HG02642 (cell line): ENCODE results near the gene ACKR3.

Experiments used
- ATAC-seq: cut with Tn5 transposase; IDR thresholded peaks from one replicate; pipeline ENCODE4 v1.9.1; 2021; ENCODE audit warnings: mild to moderate bottlenecking; ENCODE audit not compliant: unreplicated experiment, poor library complexity

Gene ACKR3

GRCh38 chr2:236604575-236605344 is 35.1 kb downstream of the ACKR3 start:
- no peak for ATAC-seq

DNA sequence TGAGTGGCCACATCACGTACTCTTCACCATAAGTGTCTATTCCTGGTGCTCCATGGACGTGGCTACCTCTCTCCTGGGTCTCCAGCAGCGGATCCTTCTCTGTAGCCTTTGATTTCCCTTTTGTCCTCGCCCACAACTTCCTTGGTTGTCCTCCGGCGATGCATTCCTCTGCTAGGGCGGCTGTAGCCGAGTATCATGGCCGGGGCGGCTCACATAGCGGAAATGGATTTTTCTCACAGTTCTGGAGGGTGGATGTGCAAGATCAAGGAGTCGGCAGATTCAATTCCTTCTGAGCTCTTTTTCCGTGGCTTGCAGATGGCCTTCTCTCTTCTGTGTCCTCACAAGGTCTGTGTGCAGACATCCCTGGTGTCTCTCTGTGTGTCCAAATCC is 35.7 kb downstream of the ACKR3 start:
- ATAC-seq = no peak

GRCh38 chr2:236606023-236606422 is 36.4 kb downstream of the ACKR3 start:
- ATAC-seq = no peak

DNA sequence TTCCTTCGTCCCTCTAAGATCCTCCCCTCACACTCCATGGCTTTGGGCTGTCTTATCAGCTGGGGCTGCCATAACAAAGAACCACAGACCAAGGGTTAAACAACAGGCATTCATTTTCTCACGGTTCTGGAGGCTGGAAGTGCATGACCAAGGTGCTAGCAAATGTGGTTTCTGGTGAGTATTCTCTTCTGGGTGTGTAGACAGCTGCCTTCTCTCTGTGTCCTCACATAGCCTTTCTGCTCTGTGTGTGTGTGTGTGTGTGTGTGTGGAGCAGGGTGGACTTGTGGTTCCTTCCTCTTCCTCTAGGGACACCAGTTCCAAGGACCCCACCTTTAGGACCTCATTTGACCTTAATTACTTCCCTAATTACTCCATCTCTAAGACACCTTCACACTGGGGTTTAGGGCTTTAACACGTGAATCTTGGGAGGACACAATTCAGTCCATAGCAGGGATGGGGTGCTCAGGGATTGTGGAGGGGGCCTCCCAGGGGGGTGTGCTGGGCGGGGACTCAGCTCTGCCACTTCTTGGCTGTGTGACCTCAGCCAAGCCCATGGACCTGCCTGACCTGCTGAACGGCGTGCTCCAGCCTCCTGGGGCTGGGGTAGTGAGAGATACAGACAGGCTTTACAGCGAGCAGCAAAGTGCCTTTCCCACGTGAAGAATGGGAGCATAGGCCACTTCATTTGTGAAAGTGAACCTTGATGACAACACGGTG is 38.0 kb downstream of the ACKR3 start:
- ATAC-seq = no peak

GRCh38 chr2:236608188-236608525 is 38.5 kb downstream of the ACKR3 start:
- ATAC-seq = no peak

- ATAC-seq = no peak
Measured at GRCh38 chr2:236608710-236609109, 39.1 kb downstream of the ACKR3 start.

GRCh38 chr2:236610991-236611821 is 41.6 kb downstream of the ACKR3 start:
- no peak for ATAC-seq

DNA sequence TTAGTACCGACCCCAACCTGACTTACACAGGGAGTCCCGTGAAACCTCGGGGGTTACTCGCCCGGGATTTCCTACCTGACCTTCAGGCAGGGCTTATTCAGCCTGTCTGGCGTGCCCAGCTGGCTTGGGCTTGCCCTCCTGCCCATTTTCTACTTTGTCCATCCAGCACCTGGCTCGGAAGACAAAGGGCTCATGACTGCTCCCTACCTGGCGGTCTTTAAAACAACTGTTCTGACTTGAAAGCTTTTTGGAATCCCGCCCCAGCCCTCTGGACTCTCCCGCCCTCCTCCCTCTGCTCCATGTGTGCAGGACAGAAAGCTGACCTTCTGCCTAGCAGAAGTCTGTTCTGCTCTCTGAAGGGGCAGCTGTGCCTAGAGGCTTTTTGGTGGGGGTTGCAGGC is 43.1 kb downstream of the ACKR3 start:
- no peak for ATAC-seq

DNA sequence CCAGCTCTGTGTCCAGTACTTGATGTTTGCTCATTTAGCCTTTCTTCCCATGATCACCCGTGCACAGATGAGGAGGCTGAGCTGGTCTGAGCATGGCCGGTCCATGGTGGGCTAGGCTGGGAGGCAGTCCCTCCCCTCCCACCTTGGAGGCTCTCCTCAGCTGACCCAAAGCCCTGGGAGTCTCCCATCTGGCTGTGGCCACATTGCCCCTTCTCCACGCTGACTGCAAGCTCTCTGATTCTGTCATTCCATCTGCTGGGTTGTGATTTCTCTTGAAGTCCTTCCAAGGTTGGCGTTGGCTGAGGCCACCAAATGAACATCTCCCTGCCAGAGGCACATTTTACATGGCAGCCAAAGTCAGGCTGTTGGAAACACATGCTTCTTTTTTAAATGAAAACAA is 44.0 kb downstream of the ACKR3 start:
- ATAC-seq = no peak

DNA sequence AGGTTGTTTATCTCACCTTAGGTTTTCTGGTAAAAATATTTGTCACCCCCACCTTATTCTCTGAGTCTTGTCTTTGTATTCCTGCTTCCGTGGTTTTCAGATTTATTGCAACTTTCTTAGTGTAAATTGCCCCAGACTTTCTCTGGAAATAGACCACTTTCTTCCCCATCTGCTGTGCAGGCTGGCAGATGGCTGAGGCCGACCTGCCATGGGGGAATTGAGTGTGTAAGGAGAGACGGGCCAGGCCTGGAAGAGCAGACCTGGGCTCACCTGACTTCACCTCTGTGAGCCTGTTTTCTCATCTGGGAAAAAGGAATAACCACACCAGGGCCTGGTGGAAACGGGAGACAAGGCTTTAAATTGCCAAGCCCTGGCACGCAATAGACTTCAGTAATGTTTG is 44.9 kb downstream of the ACKR3 start:
- no peak for ATAC-seq

- ATAC-seq = no peak
Measured at GRCh38 chr2:236616031-236616430, 46.4 kb downstream of the ACKR3 start.

DNA sequence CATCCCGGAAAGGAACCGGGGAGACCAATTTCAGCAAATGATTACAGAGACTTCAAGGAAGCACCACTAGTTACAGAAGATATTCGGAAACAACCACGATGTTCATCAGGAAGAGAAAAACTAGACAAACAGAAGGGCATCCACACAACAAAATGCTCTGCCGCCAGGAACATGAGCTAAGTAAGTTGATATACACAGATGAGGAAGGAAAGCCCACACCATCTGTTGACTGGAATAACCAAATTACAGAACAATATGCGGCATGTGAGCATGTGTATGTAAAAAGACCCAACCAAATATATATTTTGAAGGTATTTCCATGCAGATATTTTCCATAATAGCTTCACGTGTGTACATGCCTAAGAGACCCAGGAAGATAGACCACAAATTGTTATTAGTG is 47.0 kb downstream of the ACKR3 start:
- no peak for ATAC-seq

- ATAC-seq = no peak
Measured at GRCh38 chr2:236617221-236617737, 47.7 kb downstream of the ACKR3 start.

DNA sequence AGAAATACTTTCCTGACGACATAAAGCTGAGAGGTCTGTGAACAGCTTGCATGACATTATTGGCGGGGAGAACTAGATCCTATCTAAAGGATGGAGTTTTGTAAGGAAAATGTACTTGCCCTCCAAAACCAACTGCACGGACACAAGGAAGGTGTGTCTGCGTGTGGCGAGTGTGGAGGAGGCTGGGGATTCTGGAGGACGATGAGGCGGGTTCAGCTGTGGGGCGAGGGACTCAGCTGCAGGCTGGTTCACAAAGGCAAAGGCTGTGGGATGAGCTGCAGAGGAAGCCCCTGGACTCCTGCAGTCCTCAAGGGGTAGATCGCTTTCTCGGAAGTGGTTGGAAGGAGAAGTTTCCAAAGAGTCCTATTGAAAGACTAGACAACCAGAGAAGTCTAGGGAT is 48.2 kb downstream of the ACKR3 start:
- ATAC-seq = no peak

GRCh38 chr2:236618370-236618769 is 48.7 kb downstream of the ACKR3 start:
- no peak for ATAC-seq

DNA sequence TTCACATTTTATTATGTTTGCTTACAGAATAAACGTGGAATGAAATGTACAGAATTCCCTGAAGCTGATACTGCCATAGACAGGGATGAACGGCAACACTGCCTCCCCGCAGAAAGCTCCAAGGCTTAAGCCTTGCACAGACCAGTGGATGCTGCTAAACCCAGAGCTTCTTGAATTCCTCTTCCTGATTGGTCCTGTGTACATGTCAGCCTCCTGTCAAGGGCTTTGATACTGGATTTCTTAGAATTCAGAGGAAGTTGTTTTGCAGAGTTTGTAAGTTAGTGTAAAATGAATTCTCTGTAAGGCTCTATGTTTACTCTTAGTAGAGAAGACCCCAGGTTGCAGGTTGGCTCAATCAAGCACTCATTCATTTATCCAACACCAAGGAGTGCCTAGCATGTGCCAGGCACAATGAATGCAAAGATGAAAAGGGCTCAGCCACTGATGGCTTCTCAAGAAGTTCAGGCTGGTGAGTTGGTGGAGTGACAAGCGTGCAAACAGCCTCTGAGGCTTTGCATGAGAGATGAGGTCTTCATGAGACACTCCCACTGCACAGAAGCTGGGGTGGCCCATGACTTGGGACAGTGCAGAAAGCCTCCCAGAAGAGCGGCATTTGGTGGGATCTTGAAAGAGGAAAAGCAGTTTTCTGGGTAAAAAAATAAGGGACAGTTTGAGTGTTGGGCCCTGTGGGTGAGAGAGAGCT is 50.4 kb downstream of the ACKR3 start:
- no peak for ATAC-seq

DNA sequence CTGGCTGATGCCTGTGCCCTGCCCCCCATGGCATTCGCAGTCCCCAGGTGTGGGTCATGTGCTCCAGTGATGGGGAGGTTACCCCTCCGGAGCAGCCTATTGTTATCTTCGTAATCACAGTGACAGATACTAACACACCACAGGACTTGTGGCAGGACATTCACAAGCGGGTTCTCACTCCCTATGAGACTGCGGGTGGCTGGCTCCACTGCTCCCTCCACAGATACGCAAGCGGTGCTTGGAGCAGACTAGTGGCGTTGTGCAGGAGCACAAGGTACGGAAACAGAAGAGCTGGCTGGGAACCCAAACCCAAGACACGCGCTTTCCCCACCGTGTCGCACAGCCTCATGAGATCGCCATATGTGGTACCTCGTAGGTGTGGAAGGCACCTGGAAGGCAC is 52.2 kb downstream of the ACKR3 start:
- no peak for ATAC-seq

DNA sequence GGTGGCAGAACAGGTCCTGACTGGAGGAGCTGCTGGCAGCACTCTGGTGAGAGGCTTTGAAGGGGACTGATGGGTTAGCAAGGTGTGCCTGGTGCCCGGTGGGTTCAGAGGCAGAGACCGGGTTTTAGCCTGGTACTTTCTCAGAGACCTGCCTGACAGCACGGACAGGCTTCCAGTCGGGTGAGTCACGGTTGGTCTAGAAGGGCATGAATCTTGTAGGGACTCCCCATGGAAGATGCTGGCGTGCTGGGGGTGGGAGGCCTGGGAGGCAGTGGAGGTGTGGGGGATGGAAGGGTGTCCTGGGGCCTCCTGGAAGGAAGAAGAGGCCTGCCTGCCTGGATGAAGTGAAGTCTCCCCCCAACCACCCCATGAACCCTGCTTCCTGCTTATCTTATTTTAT is 52.6 kb downstream of the ACKR3 start:
- ATAC-seq = no peak

- ATAC-seq = no peak
Measured at GRCh38 chr2:236622660-236623059, 53.0 kb downstream of the ACKR3 start.

DNA sequence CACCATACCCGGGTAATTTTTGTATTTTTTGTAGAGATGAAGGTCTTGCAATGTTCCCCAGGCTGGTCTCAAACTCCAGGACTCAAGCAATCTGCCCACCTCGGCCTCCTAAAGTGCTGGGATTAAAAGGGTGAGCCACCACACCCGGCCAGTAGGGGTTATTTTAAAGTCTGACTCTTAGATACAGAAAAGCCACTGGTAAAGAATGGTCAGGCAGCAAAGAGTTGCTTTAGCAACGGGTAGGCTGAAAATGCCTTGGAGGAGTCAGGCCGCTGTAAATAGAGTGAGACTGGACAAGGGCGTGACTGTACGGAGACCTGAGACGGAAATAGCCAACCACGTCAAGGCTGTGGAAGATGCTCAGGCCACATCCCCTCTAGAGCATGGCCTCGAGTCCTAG is 54.2 kb downstream of the ACKR3 start:
- ATAC-seq = no peak
